ENCODE results near the gene TMX1. TPM values are rescaled to one million over a fixed set of nuclear protein-coding genes. Genes with fewer than 3 reads are reported as not detected.
A peak's percentile ranks its signal among the peaks of the same experiment; 100 is the strongest.

Gene TMX1
- total and polyA plus RNA-seq, 10 of the 15 experiments (the other 5 are each of a cell fraction or from before 2014, with no cell fraction given): 29.1 to 152 (median 52.0) TPM

DNA sequence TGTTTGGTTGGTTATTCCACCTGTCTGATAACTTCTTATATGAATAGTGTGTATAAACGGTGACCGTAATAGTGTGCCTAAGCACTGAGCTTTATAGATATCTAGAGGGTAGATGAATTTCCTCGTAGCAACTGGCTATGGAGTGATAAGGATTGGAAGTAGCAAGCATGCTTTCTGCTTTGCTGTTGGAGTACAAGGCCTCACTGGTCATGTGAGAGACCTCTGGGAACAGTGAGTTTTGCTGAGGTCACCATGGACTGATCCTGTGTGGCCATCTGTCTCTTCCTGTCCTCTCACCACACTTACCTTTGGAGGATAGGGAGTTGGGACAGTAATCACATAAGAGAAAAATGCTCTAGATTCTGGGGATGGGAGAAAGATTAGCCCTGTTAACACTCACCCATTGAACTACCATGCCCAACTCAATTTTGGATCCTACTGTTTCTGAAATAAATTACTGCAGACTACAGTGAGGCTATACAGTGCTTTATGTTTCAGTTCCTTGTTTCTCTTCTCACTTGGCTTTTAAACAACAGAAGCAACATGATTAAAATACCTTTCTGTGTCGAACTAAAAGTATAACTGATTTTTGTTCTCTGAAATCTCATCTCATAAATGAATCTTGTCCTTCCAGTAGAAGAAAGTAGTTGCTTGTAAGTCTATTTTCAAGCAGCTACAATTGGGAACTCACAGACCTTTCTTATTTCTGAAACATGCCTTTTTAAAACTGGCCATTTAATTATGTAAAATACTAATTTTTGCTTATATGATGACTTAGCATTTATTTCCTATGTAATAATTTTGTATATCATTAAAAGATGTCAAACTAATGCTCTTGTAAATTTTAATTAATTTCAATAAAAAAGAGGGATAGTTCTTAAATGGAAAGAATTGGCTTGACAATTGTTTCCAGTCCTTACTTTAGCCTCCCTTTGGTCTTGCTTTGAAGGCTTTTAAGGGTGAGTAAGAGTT lies 8.3 kb downstream of the TMX1 start (continued):
- TF ChIP-seq, protein P1, sequence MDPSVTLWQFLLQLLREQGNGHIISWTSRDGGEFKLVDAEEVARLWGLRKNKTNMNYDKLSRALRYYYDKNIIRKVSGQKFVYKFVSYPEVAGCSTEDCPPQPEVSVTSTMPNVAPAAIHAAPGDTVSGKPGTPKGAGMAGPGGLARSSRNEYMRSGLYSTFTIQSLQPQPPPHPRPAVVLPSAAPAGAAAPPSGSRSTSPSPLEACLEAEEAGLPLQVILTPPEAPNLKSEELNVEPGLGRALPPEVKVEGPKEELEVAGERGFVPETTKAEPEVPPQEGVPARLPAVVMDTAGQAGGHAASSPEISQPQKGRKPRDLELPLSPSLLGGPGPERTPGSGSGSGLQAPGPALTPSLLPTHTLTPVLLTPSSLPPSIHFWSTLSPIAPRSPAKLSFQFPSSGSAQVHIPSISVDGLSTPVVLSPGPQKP (IDR thresholded peaks at IDR 0.05; ENCODE audit: low read depth, low read length): no peak
- no peak for TF ChIP-seq RCOR1 (conservative IDR thresholded peaks at IDR 0.05; ENCODE audit: low read depth, low read length)
- TF ChIP-seq DPF2 (IDR thresholded peaks at IDR 0.05): peak; percentile 45; the same call in 1 of the 2 replicates
- TF ChIP-seq HDAC6 (IDR thresholded peaks at IDR 0.05; ENCODE audit: unreplicated experiment): no peak
- TF ChIP-seq ZNF24 (IDR thresholded peaks at IDR 0.05): 0 out of 2 replicates have a peak, but pooled peaks have one; percentile 48
- TF ChIP-seq NR2F1 (conservative IDR thresholded peaks at IDR 0.05): no peak
- TF ChIP-seq CHD2 (IDR thresholded peaks at IDR 0.05; ENCODE audit: borderline replicate concordance, low read depth, low read length): no peak
- TF ChIP-seq TAF1 (IDR thresholded peaks at IDR 0.05; ENCODE audit: borderline replicate concordance, low read depth, low read length): no peak
- TF ChIP-seq, protein P2, sequence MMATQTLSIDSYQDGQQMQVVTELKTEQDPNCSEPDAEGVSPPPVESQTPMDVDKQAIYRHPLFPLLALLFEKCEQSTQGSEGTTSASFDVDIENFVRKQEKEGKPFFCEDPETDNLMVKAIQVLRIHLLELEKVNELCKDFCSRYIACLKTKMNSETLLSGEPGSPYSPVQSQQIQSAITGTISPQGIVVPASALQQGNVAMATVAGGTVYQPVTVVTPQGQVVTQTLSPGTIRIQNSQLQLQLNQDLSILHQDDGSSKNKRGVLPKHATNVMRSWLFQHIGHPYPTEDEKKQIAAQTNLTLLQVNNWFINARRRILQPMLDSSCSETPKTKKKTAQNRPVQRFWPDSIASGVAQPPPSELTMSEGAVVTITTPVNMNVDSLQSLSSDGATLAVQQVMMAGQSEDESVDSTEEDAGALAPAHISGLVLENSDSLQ (IDR thresholded peaks at IDR 0.05): no peak
- no peak for TF ChIP-seq IRF5 (IDR thresholded peaks at IDR 0.05; ENCODE audit: borderline replicate concordance)
- TF ChIP-seq, protein P3, sequence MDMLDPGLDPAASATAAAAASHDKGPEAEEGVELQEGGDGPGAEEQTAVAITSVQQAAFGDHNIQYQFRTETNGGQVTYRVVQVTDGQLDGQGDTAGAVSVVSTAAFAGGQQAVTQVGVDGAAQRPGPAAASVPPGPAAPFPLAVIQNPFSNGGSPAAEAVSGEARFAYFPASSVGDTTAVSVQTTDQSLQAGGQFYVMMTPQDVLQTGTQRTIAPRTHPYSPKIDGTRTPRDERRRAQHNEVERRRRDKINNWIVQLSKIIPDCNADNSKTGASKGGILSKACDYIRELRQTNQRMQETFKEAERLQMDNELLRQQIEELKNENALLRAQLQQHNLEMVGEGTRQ (IDR thresholded peaks at IDR 0.05; ENCODE audit: borderline replicate concordance, low read depth, low read length): no peak
- TF ChIP-seq BHLHE40 (IDR thresholded peaks at IDR 0.05; ENCODE audit: borderline replicate concordance in 1 of 2, low read depth in 2 of 2, low read length in 1 of 2): peak in 1 of 2 experiments; percentile 23; a peak in 1 of 4 replicates
- peak; percentile 39 to 46; a peak in 2 of 4 replicates for TF ChIP-seq IKZF2 (IDR thresholded peaks at IDR 0.05)
- no peak for TF ChIP-seq GABPA (IDR thresholded peaks at IDR 0.05; ENCODE audit: low read depth)
- TF ChIP-seq MEF2B (IDR thresholded peaks at IDR 0.05; ENCODE audit: partially characterized antibody, poor library complexity, severe bottlenecking): no peak
- no peak for TF ChIP-seq GATAD2B (conservative IDR thresholded peaks at IDR 0.05; ENCODE audit: low read depth)
- no peak for TF ChIP-seq POU2F2 (IDR thresholded peaks at IDR 0.05; ENCODE audit: borderline replicate concordance, low read depth, low read length)
- no peak for TF ChIP-seq EGR1 (IDR thresholded peaks at IDR 0.05; ENCODE audit: borderline replicate concordance in 1 of 2, low read depth in 2 of 2, low read length in 2 of 2)
- peak; percentile 67 for TF ChIP-seq MTA2 (IDR thresholded peaks at IDR 0.05; ENCODE audit: low read depth)
- TF ChIP-seq SPI1 (IDR thresholded peaks at IDR 0.05; ENCODE audit: borderline replicate concordance, insufficient read depth, low read depth, low read length): peak; percentile 94
- TF ChIP-seq STAT1 (conservative IDR thresholded peaks at IDR 0.05): no peak
